IMR-90 (cell line): ENCODE data around the gene CYP4F22. TPM values are rescaled to one million over a fixed set of nuclear protein-coding genes. Genes with fewer than 3 reads are reported as not detected.
"Not testable (repeated sequence)": the region's sequence is repeated elsewhere in the genome, so short reads cannot be mapped to it uniquely, and the experiment has no call there.

Experiments
- ATAC-seq: fragments of 200-7000 bp; cut with Tn5 transposase; 2 replicates; pipeline ENCODE4 v1.9.1; 2020; ENCODE audit warnings: low read depth, mild to moderate bottlenecking, moderate library complexity
- BruUV-seq: library from RNA; stranded (reverse); fragments of 400-500 nt; replicated peaks from 2 replicates; lab custom pipeline; 2021; lab: Mats Ljungman, UMichigan
- CTCF ChIA-PET: fragments of 300-600 bp; formaldehyde crosslinking; extraction: SDS; loops from one replicate; lab custom pipeline; 2021; ENCODE audit warnings: antibody characterized with exemption; lab: Yijun Ruan, JAX
- POLR2A ChIA-PET: fragments of 300-600 bp; sonication (Branson Sonifier 250); formaldehyde crosslinking; loops from one replicate; lab custom pipeline; 2022; ENCODE audit warnings: antibody characterized with exemption; ENCODE audit not compliant: unreplicated experiment; lab: Charles Lee
- DNase-seq: peaks from one replicate; pipeline ENCODE4 v3.0.0; 2013
- H2AFZ ChIP-seq: replicated peaks from 2 replicates; pipeline ENCODE3; 2013; ENCODE audit warnings: low read length, mild to moderate bottlenecking; ENCODE audit not compliant: poor library complexity
- H2AK5ac ChIP-seq: 2 replicates; pipeline ENCODE4 v1.6.1; 2013; ENCODE audit warnings: low read depth, low read length, inconsistent platforms
- H2AK9ac ChIP-seq: replicated peaks from 2 replicates; pipeline ENCODE3; 2013; ENCODE audit warnings: mild to moderate bottlenecking, low read depth, low read length, moderate library complexity; ENCODE audit not compliant: poor library complexity
- H2BK120ac ChIP-seq: 2 replicates; pipeline ENCODE4 v1.6.1; 2013; ENCODE audit warnings: low read depth, low read length, inconsistent platforms
- H2BK15ac ChIP-seq: 3 replicates; pipeline ENCODE4 v1.6.1; 2013; ENCODE audit warnings: low read depth, low read length, inconsistent platforms
- H2BK20ac ChIP-seq: 2 replicates; pipeline ENCODE4 v1.6.1; 2013; ENCODE audit warnings: low read depth, mild to moderate bottlenecking, inconsistent platforms, low read length, moderate library complexity
- H2BK5ac ChIP-seq: 2 replicates; pipeline ENCODE4 v1.6.1; 2013; ENCODE audit warnings: mild to moderate bottlenecking, low read depth, low read length, inconsistent platforms; ENCODE audit not compliant: poor library complexity, severe bottlenecking
- H3K14ac ChIP-seq: replicated peaks from 2 replicates; pipeline ENCODE4 v1.6.1; 2013; ENCODE audit warnings: low read depth, low read length, inconsistent platforms
- H3K18ac ChIP-seq: 2 replicates; pipeline ENCODE4 v1.6.1; 2013; ENCODE audit warnings: low read depth, low read length, control low read depth
- H3K23ac ChIP-seq: 2 replicates; pipeline ENCODE4 v1.6.1; 2013; ENCODE audit warnings: low read depth, low read length, inconsistent platforms
- H3K27ac ChIP-seq: 2 replicates; pipeline ENCODE4 v1.5.1; 2013; ENCODE audit warnings: mild to moderate bottlenecking, control low read depth, low read length; ENCODE audit not compliant: insufficient read depth
- H3K27me3 ChIP-seq: 2 replicates; pipeline ENCODE4 v1.6.1; 2013; ENCODE audit warnings: low read length; ENCODE audit not compliant: control insufficient read depth, insufficient read depth
- H3K36me3 ChIP-seq: 2 replicates; pipeline ENCODE4 v1.6.1; 2013; ENCODE audit warnings: low read length, mixed read lengths; ENCODE audit not compliant: control insufficient read depth, insufficient read depth
- H3K4ac ChIP-seq: 2 replicates; pipeline ENCODE4 v1.6.1; 2013; ENCODE audit warnings: low read depth, low read length, inconsistent platforms
- H3K4me1 ChIP-seq: 2 replicates; pipeline ENCODE4 v1.6.1; 2013; ENCODE audit warnings: low read length, mixed read lengths; ENCODE audit not compliant: control insufficient read depth, insufficient read depth
- H3K4me2 ChIP-seq: 2 replicates; pipeline ENCODE4 v1.6.1; 2013; ENCODE audit warnings: low read depth, mild to moderate bottlenecking, control low read depth, low read length, moderate library complexity
- H3K4me3 ChIP-seq: 2 replicates; pipeline ENCODE4 v1.5.1; 2013; ENCODE audit warnings: low read depth, mild to moderate bottlenecking, control low read depth, low read length, moderate library complexity; ENCODE audit not compliant: insufficient read depth
- H3K56ac ChIP-seq: 2 replicates; pipeline ENCODE4 v1.6.1; 2013; ENCODE audit warnings: low read length, inconsistent platforms; ENCODE audit not compliant: insufficient read depth; ENCODE audit errors: extremely low read depth
- H3K79me1 ChIP-seq, 2 experiments: 2 replicates each; pipeline ENCODE4 v1.6.1; 2013; ENCODE audit warnings: low read length in 2 of 2, inconsistent platforms in 1 of 2, low read depth in 1 of 2
- H3K9ac ChIP-seq: 2 replicates; pipeline ENCODE4 v1.6.1; 2013; ENCODE audit warnings: low read depth, low read length, control low read depth
- H3K9me1 ChIP-seq: 2 replicates; pipeline ENCODE4 v1.6.1; 2013; ENCODE audit warnings: low read length, inconsistent platforms; ENCODE audit not compliant: insufficient read depth
- H3K9me3 ChIP-seq: 2 replicates; pipeline ENCODE4 v1.6.1; 2013; ENCODE audit warnings: low read length; ENCODE audit not compliant: control insufficient read depth, insufficient read depth
- H4K20me1 ChIP-seq: 2 replicates; pipeline ENCODE4 v1.6.1; 2013; ENCODE audit warnings: low read length, inconsistent platforms; ENCODE audit not compliant: insufficient read depth
- H4K5ac ChIP-seq: 2 replicates; pipeline ENCODE4 v1.6.1; 2013; ENCODE audit warnings: mild to moderate bottlenecking, low read depth, low read length, control low read depth
- H4K8ac ChIP-seq, 2 experiments: 2 replicates each; pipeline ENCODE4 v1.6.1; 2013; ENCODE audit warnings: low read depth in 2 of 2, low read length in 2 of 2, control low read depth in 1 of 2, inconsistent platforms in 1 of 2
- H4K91ac ChIP-seq: 2 replicates; pipeline ENCODE4 v1.6.1; 2013; ENCODE audit warnings: low read depth, low read length, inconsistent platforms; ENCODE audit not compliant: insufficient read depth
- WGBS, 2 experiments: methylation state at CpG; one replicate each; pipeline versions ENCODE4 v1.1.5 to v1.1.7; 2013; ENCODE audit warnings: missing lambda C conversion rate in 2 of 2; ENCODE audit not compliant: insufficient read length in 1 of 2; ENCODE audit errors: extremely low coverage in 2 of 2; 5-methylcytosine and 5-hydroxymethylcytosine counted together
- dilution Hi-C: fragments of 300-500 bp; cut with HindIII; formaldehyde crosslinking; loops from one replicate; pipeline ENCODE4 v1.14.3; 2018; ENCODE audit warnings: low sequenced_read_pairs; ENCODE audit not compliant: unreplicated experiment
- in situ Hi-C: fragments of 300-500 bp; cut with MboI; formaldehyde crosslinking; loops from 3 replicates; pipeline ENCODE4 v1.14.3; 2019; ENCODE audit warnings: low sequenced_read_pairs, inconsistent platforms, mixed read lengths
- intact Hi-C: fragments of 100-400 bp; cut with micrococcal nuclease; formaldehyde crosslinking; loops from 2 replicates; pipeline ENCODE4 v1.10.0; 2022
- polyA plus RNA-seq, 3 experiments: library from polyadenylated mRNA; depleted of rRNA; stranded (reverse); fragments of >200 nt; gene quantifications; 2 replicates each; pipeline ENCODE4 v1.2.3, GENCODE V29; 2012; ENCODE audit warnings: low replicate concordance in 1 of 3
- total RNA-seq: library from RNA; depleted of rRNA; stranded (reverse); fragments of >200 nt; gene quantifications from 2 replicates; pipeline ENCODE4 v1.2.3, GENCODE V29; 2012

Gene CYP4F22
- total and polyA plus RNA-seq, 2 of the 4 experiments (the other 2 are of a cell fraction) = not detected

- H2AFZ ChIP-seq, H3K9me1 ChIP-seq, H4K5ac ChIP-seq, intact Hi-C loops, POLR2A ChIA-PET, H3K4me3 ChIP-seq, CTCF ChIA-PET, H4K91ac ChIP-seq, dilution Hi-C loops, H3K18ac ChIP-seq, H3K4me1 ChIP-seq, H3K14ac ChIP-seq, H3K27ac ChIP-seq, H3K9ac ChIP-seq, H3K4me2 ChIP-seq, H3K36me3 ChIP-seq, H2AK9ac ChIP-seq, BruUV-seq, H3K56ac ChIP-seq, in situ Hi-C loops, H2BK20ac ChIP-seq, H3K79me1 ChIP-seq, H3K9me3 ChIP-seq, H2BK5ac ChIP-seq, H2BK15ac ChIP-seq, H3K27me3 ChIP-seq, ATAC-seq, DNase-seq, H4K8ac ChIP-seq, H4K20me1 ChIP-seq, H2AK5ac ChIP-seq, H3K23ac ChIP-seq, H3K4ac ChIP-seq, H2BK120ac ChIP-seq: not testable (repeated sequence)
- WGBS, 2 experiments = no CpG with 5 or more reads among the region's 4 CpGs
Measured at GRCh38 chr19:15593766-15594165, 85.4 kb downstream of the CYP4F22 start.
